Ecto neural progenitor cell (in vitro differentiated cells): ENCODE measurements around the gene IRF2BPL.

Experiments
- DNase-seq: peaks from one replicate; pipeline ENCODE4 v3.0.0-alpha.2; 2018; ENCODE audit warnings: low spot score

Gene IRF2BPL

GRCh38 chr14:77011245-77011644, 17.3 kb downstream of the IRF2BPL start:
- DNase-seq = no peak

- DNase-seq = no peak
Measured at GRCh38 chr14:77009014-77009413, 19.5 kb downstream of the IRF2BPL start.

GRCh38 chr14:77008541-77008940, 20.0 kb downstream of the IRF2BPL start:
- DNase-seq = no peak

- DNase-seq = no peak
Measured at GRCh38 chr14:77007975-77008421, 20.5 kb downstream of the IRF2BPL start.

GRCh38 chr14:77007183-77007974, 21.1 kb downstream of the IRF2BPL start:
- no peak for DNase-seq

DNA sequence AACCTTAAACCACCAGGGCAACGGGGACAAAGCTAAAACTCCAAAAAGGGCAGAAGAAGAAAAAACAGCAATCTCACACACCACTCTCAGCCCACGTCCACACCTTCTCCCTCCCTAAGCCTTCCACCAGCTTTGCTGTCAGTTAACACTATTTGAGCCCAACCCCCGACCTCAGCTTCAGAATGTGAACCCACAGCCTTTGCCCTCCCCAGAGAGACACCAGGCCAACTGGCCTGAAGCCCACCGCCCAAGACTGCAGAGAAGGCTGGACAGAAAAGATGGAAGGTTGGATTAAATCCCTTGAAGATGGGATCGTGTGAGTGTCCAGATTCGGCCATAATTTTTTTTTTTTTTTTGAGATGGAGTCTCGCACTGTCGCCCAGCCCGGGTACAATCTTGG, 22.4 kb downstream of the IRF2BPL start:
- DNase-seq = no peak

GRCh38 chr14:77005559-77005958, 22.9 kb downstream of the IRF2BPL start:
- DNase-seq = no peak

GRCh38 chr14:77004711-77005460, 23.6 kb downstream of the IRF2BPL start:
- no peak for DNase-seq

- no peak for DNase-seq
Measured at GRCh38 chr14:77003960-77004710, 24.4 kb downstream of the IRF2BPL start.

DNA sequence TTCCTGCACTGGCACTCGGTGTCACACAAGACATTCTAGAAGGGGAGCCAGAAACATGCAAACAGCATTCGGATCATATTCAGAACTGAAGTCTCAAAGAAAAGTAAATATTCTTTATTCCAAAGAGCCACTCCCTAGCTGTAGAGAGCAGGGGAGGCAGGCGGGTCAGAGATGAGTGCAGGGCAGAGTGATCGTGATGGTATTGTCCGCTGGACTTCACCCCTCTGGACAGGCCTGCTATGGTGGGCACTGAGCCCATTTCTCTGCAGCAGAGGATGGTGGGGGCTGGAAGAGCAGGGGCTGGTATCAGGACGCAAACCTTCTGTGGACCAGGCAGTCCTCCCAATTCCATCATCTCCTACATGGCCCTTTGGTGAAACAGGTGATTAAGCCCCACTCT, 25.6 kb downstream of the IRF2BPL start:
- no peak for DNase-seq

DNA sequence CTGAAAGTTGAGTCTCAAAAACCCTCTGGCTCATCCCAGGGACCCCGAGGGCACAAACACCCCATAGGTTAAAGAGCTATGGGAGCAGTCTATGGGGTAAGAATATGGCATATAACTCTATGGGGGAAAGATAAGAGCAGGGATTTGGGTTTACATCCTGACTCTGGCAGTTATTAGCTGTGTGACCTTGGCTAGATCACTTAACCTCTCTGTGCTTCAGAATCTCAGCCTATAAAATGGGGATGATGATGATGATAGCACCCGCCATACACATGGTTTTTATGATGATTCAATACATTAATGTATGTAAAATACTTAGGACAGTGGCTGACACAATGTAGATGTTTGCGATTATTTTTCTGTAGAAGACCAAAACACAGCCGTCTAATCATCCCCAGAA, 26.2 kb downstream of the IRF2BPL start:
- no peak for DNase-seq

DNA sequence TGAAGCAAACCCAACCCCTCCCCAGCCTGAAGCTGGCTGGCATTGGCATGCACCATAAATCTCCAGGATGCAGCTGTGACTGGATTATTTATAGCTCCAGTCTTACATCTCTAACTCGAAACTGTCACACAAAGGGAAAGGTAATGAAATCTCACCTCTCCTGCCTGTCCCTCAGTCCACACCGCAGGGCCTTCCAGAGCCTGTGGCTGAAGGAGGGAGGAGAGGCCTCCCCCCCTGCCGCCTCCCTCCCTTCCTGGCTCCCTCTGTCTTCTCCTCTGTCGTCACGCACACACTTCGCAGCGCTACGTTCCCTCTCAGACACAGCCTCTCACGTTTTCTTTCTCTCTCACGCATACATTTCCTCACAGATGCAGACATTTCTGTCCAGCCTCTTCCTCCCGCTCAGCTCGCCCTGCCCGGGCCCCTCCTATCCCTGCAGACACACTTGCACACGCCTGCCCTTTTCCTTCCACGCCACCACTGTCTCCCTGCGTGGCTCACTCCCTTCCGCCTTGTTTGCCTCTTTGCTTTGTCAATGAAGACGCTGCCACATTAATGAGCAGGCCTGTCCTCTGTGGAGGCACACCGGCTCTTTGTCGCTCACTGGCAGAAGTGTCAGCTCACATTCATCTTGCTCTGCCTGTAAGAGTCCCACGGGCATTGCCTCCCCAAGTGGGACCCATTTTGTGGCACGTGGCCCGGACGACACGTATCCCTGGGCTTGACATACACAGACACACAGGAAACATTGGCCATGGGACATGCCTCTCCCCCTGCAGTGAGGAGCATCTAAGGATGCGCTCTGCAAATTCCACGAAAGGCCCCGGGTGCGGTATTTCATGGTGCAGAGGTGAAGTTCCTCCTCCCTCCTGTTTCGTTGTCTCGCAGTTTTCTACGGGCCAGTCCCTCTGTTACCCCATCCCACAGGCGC, 27.9 kb downstream of the IRF2BPL start:
- no peak for DNase-seq

GRCh38 chr14:76998910-76999309, 29.6 kb downstream of the IRF2BPL start:
- no peak for DNase-seq

GRCh38 chr14:76997257-76997970, 31.1 kb downstream of the IRF2BPL start:
- no peak for DNase-seq

DNA sequence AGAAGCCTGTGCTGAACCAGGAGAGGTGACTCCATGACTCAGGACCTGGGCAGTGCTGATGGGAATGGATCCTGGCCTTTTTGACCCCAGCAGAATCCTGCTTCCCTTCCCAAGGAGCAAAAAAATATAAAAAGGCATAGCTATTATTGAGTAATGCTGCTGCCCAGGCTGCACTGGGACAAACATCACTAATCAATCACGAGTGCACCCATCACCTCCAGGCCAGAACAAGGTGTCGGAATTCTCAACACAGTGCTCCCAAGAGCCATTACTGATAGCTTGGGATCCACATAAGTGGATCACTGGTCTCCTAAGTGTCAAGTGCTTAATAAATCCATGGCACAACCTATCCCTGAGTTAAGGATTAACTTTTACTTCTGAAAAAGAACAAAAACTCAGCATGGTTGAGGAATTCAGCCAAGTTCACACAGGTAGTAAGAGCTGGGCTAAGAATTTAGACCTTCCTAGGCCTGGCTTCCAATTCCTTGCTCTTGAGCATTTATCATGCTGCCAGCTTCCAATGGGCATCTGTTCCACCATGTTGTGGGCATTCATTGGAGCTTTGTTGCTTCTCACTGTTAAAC, 31.9 kb downstream of the IRF2BPL start:
- DNase-seq = no peak

DNA sequence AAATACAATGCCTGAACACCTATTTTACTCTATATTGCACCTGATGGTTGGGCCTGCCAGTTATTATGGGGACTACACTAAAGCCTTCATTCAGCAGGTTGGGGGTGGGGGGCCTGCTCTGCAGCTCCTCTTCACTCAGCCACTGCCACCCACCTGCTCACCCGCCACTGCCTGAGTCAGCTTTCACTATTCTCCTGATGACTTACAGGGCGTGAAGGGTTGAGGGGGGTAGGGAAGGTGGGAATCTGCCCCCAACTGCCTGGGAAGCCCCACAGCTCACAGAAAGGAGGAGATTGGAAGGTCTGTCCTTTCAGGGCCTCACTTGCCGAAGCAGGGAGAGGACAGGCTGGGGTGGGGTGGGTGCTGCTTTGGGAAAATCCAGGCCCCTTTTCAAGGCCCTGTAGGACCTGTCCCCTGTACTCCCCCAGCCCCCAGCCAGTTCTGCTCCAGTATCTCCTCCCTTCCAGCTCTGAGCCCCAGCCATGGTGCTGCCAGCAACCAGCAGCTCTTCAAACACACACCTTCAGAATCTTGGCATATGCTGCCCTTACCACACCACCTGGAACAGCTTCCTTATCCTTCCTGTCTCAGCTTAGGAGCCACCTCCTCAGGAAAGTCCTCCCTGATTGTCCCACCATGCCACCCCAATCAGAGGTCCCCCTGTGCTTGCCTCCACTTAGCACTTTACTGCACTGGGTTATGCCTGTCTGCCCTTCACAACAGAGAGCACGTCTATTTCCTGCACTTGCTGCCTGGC, 33.1 kb downstream of the IRF2BPL start:
- no peak for DNase-seq

DNA sequence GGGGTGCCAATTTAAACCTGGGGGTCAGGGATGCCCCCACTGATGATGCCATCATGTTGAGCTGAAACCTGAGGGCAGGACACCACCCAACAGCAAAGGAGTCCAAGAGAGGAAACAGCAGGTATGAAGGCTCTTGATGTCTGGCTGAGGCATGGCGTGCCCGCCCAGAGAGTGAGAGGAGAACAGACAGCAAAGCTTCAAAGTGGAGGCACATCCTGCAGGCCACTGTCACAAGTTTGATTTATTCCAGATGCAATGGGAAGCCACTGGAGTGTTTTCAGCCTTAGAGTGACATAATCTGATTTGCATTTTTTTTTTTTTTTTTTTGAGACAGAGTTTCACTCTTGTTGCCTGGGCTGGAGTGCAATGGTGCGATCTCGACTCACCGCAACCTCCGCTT, 34.8 kb downstream of the IRF2BPL start:
- no peak for DNase-seq

GRCh38 chr14:76990084-76990483, 38.4 kb downstream of the IRF2BPL start:
- no peak for DNase-seq

DNA sequence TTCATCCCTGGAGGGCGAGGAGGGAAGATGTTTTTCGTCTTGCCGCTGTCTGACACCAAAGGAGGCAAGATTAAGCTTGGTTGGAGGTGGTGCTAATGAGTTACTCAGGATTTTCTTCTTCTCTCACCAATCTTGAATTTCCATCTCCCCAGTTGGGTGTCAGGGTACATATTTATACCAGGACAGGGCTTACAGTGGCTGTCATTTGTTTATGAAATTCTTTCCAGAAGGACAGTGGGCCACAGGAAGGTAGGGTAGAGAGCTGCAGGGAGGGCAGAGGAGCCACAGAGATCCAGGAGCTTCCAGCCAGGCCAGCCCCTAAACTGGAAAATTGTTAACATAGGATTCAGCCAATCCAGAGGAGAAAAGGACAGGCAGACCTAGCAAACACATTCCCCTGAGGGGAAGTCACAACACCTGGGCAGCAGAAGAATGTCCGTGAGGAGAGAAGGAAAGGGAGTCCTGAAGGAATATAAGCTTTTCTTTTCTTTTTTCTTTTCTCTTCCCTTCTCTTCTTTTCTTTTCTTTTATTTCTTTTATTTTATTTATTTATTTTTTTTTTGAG, 40.5 kb downstream of the IRF2BPL start:
- DNase-seq = no peak

DNA sequence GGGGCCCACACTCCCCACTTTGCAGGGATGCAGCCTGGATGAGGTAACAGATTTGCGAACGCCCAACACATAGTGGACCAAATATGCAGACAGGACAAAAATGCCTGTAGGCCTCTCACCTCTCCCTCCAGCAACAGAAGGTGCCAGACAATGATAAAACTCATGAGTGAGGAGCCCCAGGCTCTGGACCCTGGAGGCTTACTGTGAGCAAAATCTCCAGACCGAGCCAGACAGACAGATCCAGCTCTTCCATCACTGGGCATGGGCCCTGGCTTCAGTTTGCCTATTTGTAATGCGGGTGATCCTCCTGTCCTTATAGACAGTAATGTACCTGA, 42.3 kb downstream of the IRF2BPL start:
- no peak for DNase-seq
